Osteocyte (in vitro differentiated cells): ENCODE measurements around the gene ZNF729. TPM values are rescaled to one million over a fixed set of nuclear protein-coding genes. Genes with fewer than 3 reads are reported as not detected.
A peak's percentile ranks its signal among the peaks of the same experiment; 100 is the strongest.

ENCODE experiments used
- DNase-seq: peaks from one replicate; pipeline ENCODE4 v3.0.0; 2021; ENCODE audit warnings: mixed read lengths; ENCODE audit not compliant: unreplicated experiment; ENCODE audit errors: extremely low spot score
- H3K27ac Mint-ChIP-seq: one replicate; pipeline ENCODE4 v1.8.0; 2021; ENCODE audit warnings: mild to moderate bottlenecking, mixed read lengths; ENCODE audit not compliant: unreplicated experiment
- H3K27me3 Mint-ChIP-seq: one replicate; pipeline ENCODE4 v1.8.0; 2021; ENCODE audit warnings: mixed read lengths; ENCODE audit not compliant: unreplicated experiment
- H3K36me3 Mint-ChIP-seq: one replicate; pipeline ENCODE4 v1.8.0; 2021; ENCODE audit warnings: mixed read lengths; ENCODE audit not compliant: unreplicated experiment
- H3K4me1 Mint-ChIP-seq: one replicate; pipeline ENCODE4 v1.8.0; 2021; ENCODE audit warnings: mixed read lengths; ENCODE audit not compliant: unreplicated experiment
- H3K4me3 Mint-ChIP-seq: one replicate; pipeline ENCODE4 v1.8.0; 2021; ENCODE audit warnings: mild to moderate bottlenecking, moderate library complexity, mixed read lengths; ENCODE audit not compliant: unreplicated experiment
- H3K9me3 Mint-ChIP-seq: one replicate; pipeline ENCODE4 v1.8.0; 2021; ENCODE audit warnings: mixed read lengths; ENCODE audit not compliant: unreplicated experiment
- CTCF ChIP-seq: fragments of 200-600 bp; sonication (generic); IDR thresholded peaks from 2 replicates; pipeline ENCODE4 v1.5.0; 2021; ENCODE audit warnings: antibody characterized with exemption, mild to moderate bottlenecking, moderate library complexity
- long read RNA-seq: library from polyadenylated mRNA; unstranded; transcript quantifications from one replicate; pipeline ENCODE4 v2.0.0, GENCODE V29; 2021
- total RNA-seq: library from RNA; stranded (reverse); gene quantifications from 2 replicates; pipeline ENCODE4 v1.2.1, GENCODE V29; 2021

Gene ZNF729
- not detected in 2 replicates for total RNA-seq
- long read RNA-seq: 0 reads

GRCh38 chr19:22286151-22286810, at the start of gene ZNF729:
Gene ZNF729, plus strand, starts transcription at chr19:22286441. Its CDS starts 85 bp downstream, at chr19:22286526.
- Mint-ChIP-seq H3K4me3 (no peak within 1 kb of the TSS), H3K36me3 (no peaks in the 10 kb centered on the region), H3K27ac (no peak within 1 kb of the TSS), H3K27me3 (no peaks in the 10 kb centered on the region), H3K4me1 (no peaks in the 10 kb centered on the region), H3K9me3 (peaks cover 44% of the 10 kb centered on the region)
- no peak for DNase-seq
- no peak for TF ChIP-seq CTCF

- Mint-ChIP-seq H3K4me1 (no peaks in the 10 kb centered on the region), H3K4me3 (no peak overlapping the region), H3K27me3 (no peaks in the 10 kb centered on the region), H3K9me3 (peaks cover 47% of the 10 kb centered on the region), H3K27ac (no peak overlapping the region), H3K36me3 (no peaks in the 10 kb centered on the region)
- no peak for TF ChIP-seq CTCF
- no peak for DNase-seq
Observed at GRCh38 chr19:22256856-22257255, 29.4 kb upstream of the ZNF729 start.

- DNase-seq: peak; percentile 34
- TF ChIP-seq CTCF: no peak
- H3K27me3 Mint-ChIP-seq: no peaks in the 10 kb centered on the region
- no peak overlapping the region for H3K4me3 Mint-ChIP-seq
- no peaks in the 10 kb centered on the region for H3K4me1 Mint-ChIP-seq
- H3K27ac Mint-ChIP-seq: no peak overlapping the region
- H3K36me3 Mint-ChIP-seq: no peaks in the 10 kb centered on the region
- H3K9me3 Mint-ChIP-seq: peaks cover 43% of the 10 kb centered on the region
Observed at GRCh38 chr19:22257381-22257780, 28.9 kb upstream of the ZNF729 start.

- no peak for DNase-seq
- no peak overlapping the region for H3K4me3 Mint-ChIP-seq
- peaks cover 44% of the 10 kb centered on the region for H3K9me3 Mint-ChIP-seq
- no peak for TF ChIP-seq CTCF
- no peaks in the 10 kb centered on the region for H3K27me3 Mint-ChIP-seq
- no peaks in the 10 kb centered on the region for H3K36me3 Mint-ChIP-seq
- no peak overlapping the region for H3K27ac Mint-ChIP-seq
- H3K4me1 Mint-ChIP-seq: no peaks in the 10 kb centered on the region
Observed at GRCh38 chr19:22257916-22258315, 28.3 kb upstream of the ZNF729 start.

- H3K4me3 Mint-ChIP-seq: no peak overlapping the region
- H3K4me1 Mint-ChIP-seq: no peaks in the 10 kb centered on the region
- DNase-seq: peak; percentile 2
- H3K27ac Mint-ChIP-seq: no peak overlapping the region
- peaks cover 44% of the 10 kb centered on the region for H3K9me3 Mint-ChIP-seq
- H3K27me3 Mint-ChIP-seq: no peaks in the 10 kb centered on the region
- H3K36me3 Mint-ChIP-seq: no peaks in the 10 kb centered on the region
- TF ChIP-seq CTCF: no peak
Observed at GRCh38 chr19:22260499-22260898, 25.7 kb upstream of the ZNF729 start.
